ENCODE data around the gene OR52N1.

The OR52N1 gene

GRCh38 chr11:5749836-5750235 is 41.2 kb downstream of the OR52N1 start:
- no peak for TF ChIP-seq TCF12 (IDR thresholded peaks at IDR 0.05; ENCODE audit: low read depth)

GRCh38 chr11:5746614-5747013 is 44.5 kb downstream of the OR52N1 start:
- TF ChIP-seq CREB1 (IDR thresholded peaks at IDR 0.05; ENCODE audit: low read depth) (no peak), CEBPB (IDR thresholded peaks at IDR 0.05) (no peak), USF1 (IDR thresholded peaks at IDR 0.05) (no peak), ZBTB7A (IDR thresholded peaks at IDR 0.05; ENCODE audit: low read depth) (no peak), EGR1 (IDR thresholded peaks at IDR 0.05) (no peak), RAD21 (IDR thresholded peaks at IDR 0.05; ENCODE audit: low read depth) (no peak), TCF12 (IDR thresholded peaks at IDR 0.05; ENCODE audit: low read depth) (no peak), REST (IDR thresholded peaks at IDR 0.05; ENCODE audit: low read depth) (no peak)

GRCh38 chr11:5738431-5738830 is 52.6 kb downstream of the OR52N1 start:
- TF ChIP-seq RAD21 (IDR thresholded peaks at IDR 0.05; ENCODE audit: low read depth) (no peak), CREB1 (IDR thresholded peaks at IDR 0.05; ENCODE audit: low read depth) (no peak), TAF1 (IDR thresholded peaks at IDR 0.05; ENCODE audit: low read depth) (no peak), ZBTB7A (IDR thresholded peaks at IDR 0.05; ENCODE audit: low read depth) (no peak), FOXM1 (IDR thresholded peaks at IDR 0.05; ENCODE audit: borderline replicate concordance, low read depth) (no peak), YY1 (IDR thresholded peaks at IDR 0.05; ENCODE audit: low read depth) (no peak), CEBPB (IDR thresholded peaks at IDR 0.05) (no peak), REST (IDR thresholded peaks at IDR 0.05; ENCODE audit: low read depth) (no peak), USF1 (IDR thresholded peaks at IDR 0.05) (no peak), NFIC (IDR thresholded peaks at IDR 0.05) (no peak), EGR1 (IDR thresholded peaks at IDR 0.05) (no peak), TEAD4 (IDR thresholded peaks at IDR 0.05) (no peak), EP300 (IDR thresholded peaks at IDR 0.05; ENCODE audit: borderline replicate concordance) (no peak), MAX (IDR thresholded peaks at IDR 0.05) (no peak), TCF12 (IDR thresholded peaks at IDR 0.05; ENCODE audit: low read depth) (no peak)

GRCh38 chr11:5737670-5738392 is 53.2 kb downstream of the OR52N1 start:
- TF ChIP-seq TCF12 (IDR thresholded peaks at IDR 0.05; ENCODE audit: low read depth) (no peak), EGR1 (IDR thresholded peaks at IDR 0.05) (no peak), MAX (IDR thresholded peaks at IDR 0.05) (no peak), CREB1 (IDR thresholded peaks at IDR 0.05; ENCODE audit: low read depth) (no peak), RAD21 (IDR thresholded peaks at IDR 0.05; ENCODE audit: low read depth) (no peak), YY1 (IDR thresholded peaks at IDR 0.05; ENCODE audit: low read depth) (no peak), TEAD4 (IDR thresholded peaks at IDR 0.05) (no peak), FOXM1 (IDR thresholded peaks at IDR 0.05; ENCODE audit: borderline replicate concordance, low read depth) (no peak), EP300 (IDR thresholded peaks at IDR 0.05; ENCODE audit: borderline replicate concordance) (no peak), NFIC (IDR thresholded peaks at IDR 0.05) (no peak), REST (IDR thresholded peaks at IDR 0.05; ENCODE audit: low read depth) (no peak), CEBPB (IDR thresholded peaks at IDR 0.05) (no peak), USF1 (IDR thresholded peaks at IDR 0.05) (no peak), ZBTB7A (IDR thresholded peaks at IDR 0.05; ENCODE audit: low read depth) (no peak), TAF1 (IDR thresholded peaks at IDR 0.05; ENCODE audit: low read depth) (no peak)
